ENCODE data around the gene PAPPA2. TPM values are rescaled to one million over a fixed set of nuclear protein-coding genes. Genes with fewer than 3 reads are reported as not detected.

The PAPPA2 gene
- total RNA-seq, 2 experiments from 2014 or later = 0.19 TPM; not detected in 1

DNA sequence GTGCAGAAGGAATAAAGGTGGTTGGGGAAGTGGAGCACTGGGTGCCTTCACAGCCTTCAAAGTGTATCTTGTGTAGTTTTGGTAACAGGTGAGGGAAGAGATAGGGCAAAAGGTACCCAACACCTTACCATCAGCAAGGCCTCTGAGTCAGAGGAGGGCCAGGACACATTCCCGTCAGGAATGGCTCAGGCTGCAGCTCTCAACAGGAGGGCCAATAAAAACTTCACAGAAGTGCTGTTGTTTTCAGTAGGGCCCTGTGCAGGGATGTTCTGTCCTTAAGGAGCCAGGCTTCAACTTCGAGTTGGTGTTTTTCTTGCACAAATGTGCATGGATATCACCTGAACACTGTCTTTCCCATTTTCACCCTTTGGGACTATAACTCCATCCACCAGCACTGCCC is 368.2 kb downstream of the PAPPA2 start:
- Histone ChIP-seq H3K4me2 (ENCODE audit: low read length) (no peak overlapping the region), H4K20me1 (ENCODE audit: insufficient read depth, low read length) (no peaks in the 10 kb centered on the region), H3K4me3 (ENCODE audit: low read depth, low read length, poor library complexity, severe bottlenecking) (no peak overlapping the region), H3K27ac (ENCODE audit: low read depth, low read length, poor library complexity, severe bottlenecking) (no peak overlapping the region), H3K9me3 (ENCODE audit: low read length) (no peaks in the 10 kb centered on the region), H3K4me1 (ENCODE audit: insufficient read depth, low read length, poor library complexity, severe bottlenecking) (no peaks in the 10 kb centered on the region), H2AFZ (ENCODE audit: low read length) (no peak overlapping the region), H3K36me3 (ENCODE audit: insufficient read depth, low read length) (no peaks in the 10 kb centered on the region), H3K79me2 (ENCODE audit: insufficient read depth, low read depth, low read length) (no peaks in the 10 kb centered on the region), H3K9me2 (ENCODE audit: insufficient read depth, low read length) (no peaks in the 10 kb centered on the region)
- TF ChIP-seq EZH2phosphoT487 (IDR thresholded peaks at IDR 0.05; ENCODE audit: borderline replicate concordance, low read depth, low read length) (no peak), CTCF (conservative IDR thresholded peaks at IDR 0.05; ENCODE audit: low read length) (no peak)
- no peak for DNase-seq (ENCODE audit: low spot score)
- POLR2A ChIA-PET = no interaction called here
- no TSS peak for BruUV-seq (replicated peaks)
- CTCF ChIA-PET (ENCODE audit: unreplicated experiment) = no interaction called here
- intact Hi-C loops (cut with micrococcal nuclease; ENCODE audit: unreplicated experiment) = no loop called here

DNA sequence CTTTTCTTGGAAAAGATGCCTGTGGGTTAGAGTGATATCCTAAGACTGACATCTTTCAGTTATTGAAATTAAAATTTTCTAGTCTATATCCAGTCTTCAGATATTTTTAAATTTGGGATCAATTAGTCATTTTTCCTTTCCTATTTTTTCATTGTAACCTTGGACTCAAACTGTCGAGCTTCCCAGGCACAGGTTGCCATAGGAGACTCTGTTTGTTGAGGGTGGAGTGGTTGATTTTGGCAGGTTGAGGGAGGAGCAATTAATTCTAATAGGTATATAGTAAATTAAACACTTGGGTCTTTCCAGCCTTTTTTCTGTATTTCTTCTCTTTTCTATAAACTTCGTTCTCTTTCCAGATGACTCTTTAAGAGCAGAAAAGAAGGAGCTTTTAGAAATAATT is 374.7 kb downstream of the PAPPA2 start:
- no peak overlapping the region for H3K4me3 ChIP-seq (ENCODE audit: low read depth, low read length, poor library complexity, severe bottlenecking)
- intact Hi-C loops (cut with micrococcal nuclease; ENCODE audit: unreplicated experiment) = no loop called here
- no peak overlapping the region for H2AFZ ChIP-seq (ENCODE audit: low read length)
- H3K79me2 ChIP-seq (ENCODE audit: insufficient read depth, low read depth, low read length) = no peaks in the 10 kb centered on the region
- no peaks in the 10 kb centered on the region for H3K4me1 ChIP-seq (ENCODE audit: insufficient read depth, low read length, poor library complexity, severe bottlenecking)
- no TSS peak for BruUV-seq (replicated peaks)
- H3K9me3 ChIP-seq (ENCODE audit: low read length) = no peaks in the 10 kb centered on the region
- no peaks in the 10 kb centered on the region for H3K9me2 ChIP-seq (ENCODE audit: insufficient read depth, low read length)
- no peak overlapping the region for H3K4me2 ChIP-seq (ENCODE audit: low read length)
- H3K27ac ChIP-seq (ENCODE audit: low read depth, low read length, poor library complexity, severe bottlenecking) = no peak overlapping the region
- CTCF ChIA-PET (ENCODE audit: unreplicated experiment) = no interaction called here
- no peak for DNase-seq (ENCODE audit: low spot score)
- H3K36me3 ChIP-seq (ENCODE audit: insufficient read depth, low read length) = no peaks in the 10 kb centered on the region
- POLR2A ChIA-PET = interaction anchor here (0.7 kb wide), 2 partner anchors 13 to 192 kb away, joined by 4 to 5 read pairs; no protein-coding TSS in a partner anchor
- H4K20me1 ChIP-seq (ENCODE audit: insufficient read depth, low read length) = no peaks in the 10 kb centered on the region
- TF ChIP-seq CTCF (conservative IDR thresholded peaks at IDR 0.05; ENCODE audit: low read length) (no peak), EZH2phosphoT487 (IDR thresholded peaks at IDR 0.05; ENCODE audit: borderline replicate concordance, low read depth, low read length) (no peak)

DNA sequence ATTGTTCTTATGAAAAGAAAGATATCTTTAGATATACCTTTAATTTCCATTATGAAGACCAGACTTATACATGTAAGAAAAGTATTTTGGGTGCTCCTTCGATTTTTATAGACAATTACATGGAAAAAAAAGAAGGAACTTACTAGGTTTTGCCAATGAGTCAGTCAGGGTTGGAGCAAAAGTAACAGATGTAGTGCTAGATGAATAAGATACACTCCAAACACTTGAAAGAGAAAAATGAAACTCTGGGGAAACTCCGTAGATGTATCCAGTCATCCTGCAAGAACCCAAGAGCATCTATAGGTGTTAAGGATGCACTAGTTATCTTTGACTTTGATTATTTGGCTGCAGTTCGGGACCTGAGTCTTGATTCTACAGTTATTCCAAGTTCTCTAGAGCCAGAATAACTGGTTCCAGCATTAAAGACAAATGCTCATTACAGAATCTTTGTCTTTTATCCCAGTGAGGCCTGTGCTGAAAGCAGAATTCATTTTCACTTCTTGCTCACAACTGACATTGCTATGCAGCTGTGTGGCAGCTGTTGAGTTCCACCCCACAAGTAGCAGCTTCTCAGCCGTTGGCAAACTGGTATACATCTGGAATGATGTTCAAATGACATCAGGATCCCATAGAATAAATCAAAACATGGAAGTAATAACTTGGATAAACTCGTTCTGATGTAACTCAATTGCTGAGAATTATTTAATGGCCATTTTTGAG is 375.5 kb downstream of the PAPPA2 start:
- no peak for TF ChIP-seq EZH2phosphoT487 (IDR thresholded peaks at IDR 0.05; ENCODE audit: borderline replicate concordance, low read depth, low read length)
- no peak for TF ChIP-seq CTCF (conservative IDR thresholded peaks at IDR 0.05; ENCODE audit: low read length)
- Histone ChIP-seq H3K9me2 (ENCODE audit: insufficient read depth, low read length) (no peaks in the 10 kb centered on the region), H3K36me3 (ENCODE audit: insufficient read depth, low read length) (no peaks in the 10 kb centered on the region), H3K9me3 (ENCODE audit: low read length) (no peaks in the 10 kb centered on the region), H3K4me3 (ENCODE audit: low read depth, low read length, poor library complexity, severe bottlenecking) (no peak overlapping the region), H3K79me2 (ENCODE audit: insufficient read depth, low read depth, low read length) (no peaks in the 10 kb centered on the region), H3K4me1 (ENCODE audit: insufficient read depth, low read length, poor library complexity, severe bottlenecking) (no peaks in the 10 kb centered on the region), H3K4me2 (ENCODE audit: low read length) (no peak overlapping the region), H4K20me1 (ENCODE audit: insufficient read depth, low read length) (no peaks in the 10 kb centered on the region), H2AFZ (ENCODE audit: low read length) (no peak overlapping the region), H3K27ac (ENCODE audit: low read depth, low read length, poor library complexity, severe bottlenecking) (no peak overlapping the region)
- BruUV-seq (replicated peaks) = no TSS peak
- ChIA-PET CTCF (ENCODE audit: unreplicated experiment) (no interaction called here), POLR2A (no interaction called here)
- intact Hi-C loops (cut with micrococcal nuclease; ENCODE audit: unreplicated experiment) = no loop called here
- DNase-seq (ENCODE audit: low spot score) = no peak

All from OCI-LY7 (cell line).